Superior temporal gyrus (tissue), 1 donor: ENCODE results near the gene RAC2.

ENCODE experiments used
- DNase-seq: peaks from one replicate; pipeline ENCODE4 v3.0.0-alpha.2; 2016; ENCODE audit errors: extremely low spot score

The RAC2 gene

GRCh38 chr22:37275622-37276021, 31.6 kb upstream of the RAC2 start:
- DNase-seq, result no peak

GRCh38 chr22:37275134-37275533, 31.1 kb upstream of the RAC2 start:
- DNase-seq, result no peak

GRCh38 chr22:37274380-37274862, 30.4 kb upstream of the RAC2 start:
- DNase-seq, result no peak

DNA sequence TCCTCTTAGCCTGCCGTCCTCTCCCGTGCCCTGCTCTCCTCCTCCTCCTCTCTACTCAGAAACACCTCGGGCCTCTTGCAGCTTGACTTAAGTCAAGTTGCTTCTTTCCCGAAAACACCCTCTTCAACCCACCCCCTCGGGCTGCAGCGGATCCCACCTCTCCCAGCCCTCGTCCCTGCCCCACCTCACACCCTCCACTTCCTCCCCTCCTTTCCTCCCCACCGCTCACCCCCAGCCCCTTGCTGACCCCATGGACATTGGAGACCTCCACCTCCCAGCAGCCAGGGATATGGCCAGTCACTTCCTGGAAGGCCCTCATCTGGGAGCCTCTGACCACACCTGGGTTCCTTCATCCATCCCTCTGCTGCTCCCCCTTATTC, 29.8 kb upstream of the RAC2 start:
- no peak for DNase-seq

GRCh38 chr22:37273126-37273845, 29.2 kb upstream of the RAC2 start:
- DNase-seq, result no peak

GRCh38 chr22:37270928-37271650, 27.0 kb upstream of the RAC2 start:
- DNase-seq, result no peak

- no peak for DNase-seq
These were observed 26.0 kb upstream of the RAC2 start for GRCh38 chr22:37269936-37270678.

DNA sequence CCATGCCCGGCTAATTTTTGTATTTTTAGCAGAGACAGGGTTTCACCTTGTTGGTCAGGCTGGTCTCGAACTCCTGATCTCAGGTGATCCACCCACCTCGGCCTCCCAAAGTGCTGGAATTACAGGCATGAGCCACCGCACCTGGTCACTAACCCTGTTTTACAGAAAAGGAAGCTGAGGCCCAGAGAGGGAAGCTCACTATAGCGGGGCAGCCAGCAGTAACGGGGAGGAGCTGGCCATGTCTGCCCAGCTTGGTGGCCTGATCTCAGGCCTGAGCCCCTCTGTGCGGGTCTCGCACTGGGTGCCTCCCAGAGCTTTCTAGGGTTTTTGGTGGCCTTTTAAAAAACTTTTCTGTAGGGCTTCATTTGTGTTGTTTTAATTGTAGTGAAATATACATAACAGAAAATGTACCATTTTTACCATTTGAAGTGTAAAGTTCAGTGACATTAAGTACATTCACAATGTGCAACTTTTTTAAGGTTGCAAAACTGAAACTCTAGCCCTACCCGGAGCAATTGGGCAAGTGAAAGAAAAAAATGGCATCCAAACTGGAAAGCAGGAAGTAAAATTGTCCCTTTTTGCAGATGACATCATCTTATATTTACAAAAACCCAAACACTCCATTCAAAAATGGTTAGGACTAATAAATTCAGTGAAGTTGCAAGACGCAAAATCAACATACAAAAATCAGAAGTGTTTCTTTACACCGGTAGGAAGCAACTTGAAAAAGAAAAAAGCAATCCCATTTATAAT, 23.8 kb upstream of the RAC2 start:
- DNase-seq, result no peak

DNA sequence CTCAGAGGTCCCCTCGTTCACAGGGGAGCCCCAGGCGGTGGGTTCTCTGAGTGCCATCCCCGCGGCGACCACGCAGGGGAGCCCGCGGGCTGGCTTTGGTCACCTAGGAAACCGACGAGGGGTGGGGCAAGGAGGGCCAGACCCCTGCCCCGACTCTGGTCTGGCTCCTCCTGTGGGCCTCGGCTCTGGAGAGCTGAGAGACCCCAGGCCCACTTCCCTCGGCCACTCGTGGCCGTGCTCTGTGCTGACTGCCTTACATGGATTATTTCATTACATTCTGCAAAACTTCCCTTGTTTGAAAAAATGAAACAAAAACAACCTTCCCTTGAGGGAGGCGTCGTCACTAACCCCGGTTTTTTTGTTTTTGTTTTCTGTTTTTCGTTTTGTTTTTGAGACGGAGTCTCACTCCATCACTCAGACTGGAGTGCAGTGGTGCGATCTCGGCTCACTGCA, 23.1 kb upstream of the RAC2 start:
- DNase-seq, result no peak

DNA sequence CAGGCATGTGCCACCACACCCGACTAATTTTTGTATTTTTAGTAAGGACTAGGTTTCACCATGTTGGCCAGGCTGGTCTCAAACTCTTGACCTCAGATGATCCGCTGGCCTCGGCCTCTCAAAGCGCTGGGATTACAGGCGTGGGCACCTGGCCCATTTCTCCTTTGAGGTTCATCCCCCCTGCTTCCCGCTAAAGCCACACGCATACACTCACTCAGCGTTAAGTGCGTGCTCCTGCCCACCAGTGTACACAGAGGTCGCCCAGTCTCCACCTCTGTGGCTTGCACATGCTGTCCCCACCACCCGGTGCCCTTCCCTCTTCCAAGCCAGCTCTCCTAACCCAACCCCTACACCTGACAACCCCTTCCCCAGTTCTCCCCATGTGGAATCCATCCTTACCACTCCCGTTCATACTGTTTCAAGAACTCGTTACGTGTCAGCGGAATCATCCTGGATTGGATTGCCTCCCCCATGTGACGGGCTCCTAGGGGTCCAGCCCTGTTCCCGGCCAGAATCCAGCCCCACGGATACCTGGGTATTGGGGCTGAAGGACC, 22.6 kb upstream of the RAC2 start:
- no peak for DNase-seq

DNA sequence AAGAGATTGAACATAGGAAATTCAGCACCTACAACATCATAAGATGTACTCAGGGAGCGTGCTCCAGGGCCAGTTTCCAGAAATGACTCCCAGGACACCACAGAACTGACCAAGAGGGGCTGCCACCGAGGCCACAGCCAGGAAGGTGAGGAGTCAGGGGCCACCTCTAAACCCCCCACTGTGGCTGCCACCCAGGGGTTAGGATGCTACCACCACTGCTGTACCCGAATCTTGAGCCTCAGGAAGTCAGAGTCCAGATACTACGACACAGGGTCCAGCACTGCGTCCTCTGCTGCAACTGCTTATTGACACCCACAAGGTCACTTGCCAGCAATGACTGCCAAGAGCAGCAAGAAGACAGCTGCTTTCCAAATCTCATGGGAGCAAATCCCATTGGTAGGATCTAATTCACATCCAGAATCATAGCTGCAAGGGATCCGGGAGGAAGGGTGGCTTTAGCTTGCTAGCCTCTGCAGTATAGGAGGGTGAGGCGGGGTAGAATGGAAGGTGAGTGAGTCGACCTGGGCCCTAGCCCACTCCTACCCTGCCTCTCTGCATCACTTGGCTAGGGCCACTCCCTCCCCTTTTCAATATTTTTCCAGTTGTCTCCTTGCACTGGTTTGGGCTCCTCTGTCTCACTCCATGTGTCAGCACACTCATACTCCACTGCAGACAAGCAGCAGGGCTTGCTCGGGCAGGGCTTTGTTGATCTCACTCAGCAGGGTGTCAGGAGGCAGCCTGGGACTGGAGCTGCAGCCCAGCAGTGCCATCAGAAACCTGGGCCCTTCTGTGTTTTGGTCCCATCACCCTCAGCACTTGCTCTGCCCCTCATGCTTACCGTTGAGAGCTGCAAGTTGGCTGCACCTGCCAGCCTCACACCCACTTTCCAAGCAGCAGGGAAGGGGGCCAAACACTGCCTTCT, 20.2 kb upstream of the RAC2 start:
- DNase-seq, result no peak

DNA sequence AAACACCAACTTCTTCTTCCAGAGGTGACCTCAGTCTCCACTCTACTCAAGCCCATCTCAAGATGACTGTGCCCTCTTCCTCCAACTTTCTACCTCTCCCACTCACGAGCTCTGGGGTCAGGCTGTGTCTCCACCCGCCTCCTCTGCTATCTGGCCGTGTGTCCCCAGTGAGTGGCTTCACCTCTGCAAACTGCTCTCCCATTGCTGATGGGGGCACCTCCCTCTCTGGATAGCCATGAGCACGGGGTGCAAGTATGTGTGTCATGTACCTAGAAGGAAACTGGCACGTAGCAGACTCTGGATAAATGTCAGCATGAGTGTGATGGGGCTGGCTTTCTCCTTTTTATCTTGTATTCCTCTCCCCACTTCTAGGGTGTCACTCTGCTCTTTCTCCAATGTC, 18.3 kb upstream of the RAC2 start:
- DNase-seq, result no peak

DNA sequence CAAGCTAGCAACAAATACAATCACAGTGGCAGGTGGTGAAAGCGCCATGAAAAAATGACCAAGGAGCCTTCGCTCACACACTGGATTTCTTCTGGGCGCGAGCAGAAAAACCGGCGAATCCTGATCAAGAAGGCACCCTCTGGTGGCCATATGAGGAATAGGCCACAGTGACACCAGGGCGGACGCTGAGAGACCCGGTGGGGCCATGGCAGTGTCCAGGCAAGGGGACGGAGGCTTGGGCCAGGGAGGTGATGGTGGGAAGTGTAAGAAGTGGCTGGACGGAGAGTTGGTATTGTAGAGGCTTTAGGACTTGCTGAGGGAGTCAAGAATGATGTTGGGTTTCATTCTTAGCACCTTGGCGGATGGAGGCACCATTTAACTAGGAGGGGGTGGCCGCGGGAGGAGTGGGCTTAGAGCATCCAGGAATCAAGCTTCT, 16.9 kb upstream of the RAC2 start:
- peak; percentile 51 for DNase-seq

GRCh38 chr22:37260155-37260795, 16.2 kb upstream of the RAC2 start:
- no peak for DNase-seq

DNA sequence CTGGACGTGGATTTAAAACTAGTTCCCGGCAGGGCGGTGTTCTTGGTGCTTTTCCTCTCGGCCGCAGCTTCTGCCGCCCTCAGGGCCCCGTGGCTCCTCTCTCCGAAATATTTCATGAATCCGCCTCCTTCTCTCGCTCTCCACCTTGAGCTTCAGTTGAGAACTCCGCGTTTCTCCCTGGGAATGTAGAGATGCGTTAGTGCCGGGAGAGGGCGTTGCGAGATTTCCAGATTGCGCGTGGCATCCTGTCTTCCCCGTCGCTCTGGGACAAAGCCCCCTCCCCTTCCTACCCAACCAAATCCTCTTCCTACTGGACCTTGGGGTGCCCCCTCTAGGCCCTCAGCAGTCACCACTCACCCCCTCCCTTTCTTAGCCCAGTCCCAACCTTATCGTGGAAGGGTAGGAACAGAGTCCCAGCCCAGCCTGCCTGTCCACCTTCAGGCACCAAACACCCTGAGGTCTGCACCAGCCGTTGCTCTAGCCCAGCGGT, 15.5 kb upstream of the RAC2 start:
- peak; percentile 42 for DNase-seq

DNA sequence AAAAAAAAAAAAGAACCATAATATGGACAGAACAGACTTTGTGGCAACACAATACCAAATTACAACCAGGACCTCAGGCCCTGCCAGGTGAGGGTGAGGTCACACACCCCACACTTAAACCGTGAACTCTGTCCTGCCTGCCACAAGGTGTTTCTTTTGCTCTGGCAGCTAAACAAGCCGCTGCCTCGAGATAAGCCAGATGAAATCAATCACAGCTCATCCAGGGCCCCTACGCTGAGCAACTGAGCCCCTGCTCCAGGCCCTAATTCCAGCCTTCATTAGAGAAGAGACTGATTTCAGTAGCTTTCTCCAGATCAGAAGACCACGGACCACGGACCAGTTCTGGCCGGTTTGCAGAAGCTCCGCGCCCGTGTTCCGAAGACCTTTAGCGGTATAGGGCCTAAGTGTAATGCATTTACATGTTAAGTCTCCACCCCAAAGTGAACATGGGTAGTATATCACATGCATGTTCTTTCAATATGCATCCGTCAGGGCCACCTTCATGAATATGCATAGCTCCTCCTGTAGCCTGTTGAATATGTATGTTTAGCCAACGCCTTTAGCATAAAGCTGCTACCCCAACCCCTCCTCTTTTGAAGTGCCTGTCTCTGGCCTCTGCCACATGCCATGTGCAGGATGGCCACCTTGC, 14.8 kb upstream of the RAC2 start:
- DNase-seq, result no peak

GRCh38 chr22:37258005-37258752, 14.1 kb upstream of the RAC2 start:
- DNase-seq, result no peak

DNA sequence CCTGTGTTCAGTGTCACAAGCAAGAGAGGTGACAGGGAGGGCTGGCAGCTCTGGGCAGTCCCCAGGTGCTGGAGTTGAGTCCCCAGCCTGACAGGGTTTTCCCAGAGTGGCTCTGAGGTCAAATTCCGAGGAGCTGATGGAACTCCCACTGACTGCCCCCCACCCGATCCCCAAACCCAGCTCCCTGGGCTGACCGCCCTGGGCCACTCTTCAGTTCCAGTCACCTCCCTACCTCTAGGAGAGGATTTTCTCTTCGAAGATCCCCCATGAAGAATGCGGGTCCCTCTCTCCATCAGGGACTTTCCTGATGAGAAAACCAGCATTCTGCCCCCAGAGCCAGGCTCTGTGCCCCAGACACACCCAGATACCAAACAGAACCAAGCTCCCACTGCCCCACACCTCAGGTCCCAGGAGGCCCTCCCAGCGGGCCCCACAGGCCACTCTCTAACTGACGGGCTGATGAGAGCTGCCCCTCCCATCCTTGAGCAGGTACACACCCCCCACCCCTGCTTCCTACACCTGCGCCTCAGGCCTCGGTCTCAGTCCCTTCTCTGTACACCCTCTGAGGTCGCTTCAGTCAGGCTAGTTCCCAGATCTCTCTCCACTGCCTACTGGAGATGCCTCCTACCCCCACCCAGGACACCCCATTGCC, 12.1 kb upstream of the RAC2 start:
- no peak for DNase-seq
